GM18867 (cell line): ENCODE results near the gene GMDS.

Experiments used
- ATAC-seq: cut with Tn5 transposase; IDR thresholded peaks from one replicate; pipeline ENCODE4 v1.9.1; 2021; ENCODE audit warnings: mild to moderate bottlenecking, moderate library complexity; ENCODE audit not compliant: unreplicated experiment

The GMDS gene

DNA sequence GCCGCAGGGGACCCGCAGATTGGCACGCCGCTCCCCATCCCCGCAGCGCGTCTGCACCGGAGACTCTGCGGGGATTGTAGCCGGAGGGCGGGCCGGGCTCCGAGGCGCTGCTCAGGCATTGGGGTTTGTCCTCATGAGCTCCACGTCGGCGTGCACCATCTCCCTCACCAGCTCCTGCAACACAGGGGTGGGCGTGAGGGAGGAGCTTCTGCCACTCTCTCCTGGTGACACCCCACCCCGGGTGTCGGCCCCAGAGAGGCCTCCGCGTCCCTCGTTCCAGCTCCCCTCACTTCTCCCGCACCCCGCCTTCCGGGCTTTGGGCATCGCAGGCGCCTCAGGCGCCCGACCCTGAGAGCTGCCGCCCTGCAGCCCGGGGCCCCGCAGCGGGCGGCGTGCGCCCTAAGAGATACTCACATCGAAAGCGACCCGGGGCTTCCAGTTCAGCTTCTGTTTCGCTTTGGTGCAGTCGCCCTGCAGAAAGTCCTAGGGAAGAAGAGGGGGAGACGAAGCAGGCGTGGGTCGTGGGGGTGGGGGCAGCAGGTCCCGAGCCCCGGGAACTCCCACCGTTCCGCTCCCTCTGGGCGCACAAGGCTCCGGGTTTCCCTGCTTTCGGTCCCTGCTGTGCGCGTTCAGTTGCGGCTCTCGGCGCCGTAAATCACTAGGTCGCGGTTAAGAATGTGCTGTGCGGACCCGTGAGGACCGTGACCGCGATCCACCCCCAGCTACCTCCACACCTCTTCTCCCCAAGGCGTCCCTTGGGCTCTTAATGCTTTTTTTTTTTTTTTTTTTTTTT, 621.2 kb downstream of the GMDS start:
- peak; percentile 65 for ATAC-seq

- no peak for ATAC-seq
Observed at GRCh38 chr6:1623769-1624057, 621.7 kb downstream of the GMDS start.

- ATAC-seq, result no peak
Observed at GRCh38 chr6:1622851-1623768, 622.3 kb downstream of the GMDS start.

DNA sequence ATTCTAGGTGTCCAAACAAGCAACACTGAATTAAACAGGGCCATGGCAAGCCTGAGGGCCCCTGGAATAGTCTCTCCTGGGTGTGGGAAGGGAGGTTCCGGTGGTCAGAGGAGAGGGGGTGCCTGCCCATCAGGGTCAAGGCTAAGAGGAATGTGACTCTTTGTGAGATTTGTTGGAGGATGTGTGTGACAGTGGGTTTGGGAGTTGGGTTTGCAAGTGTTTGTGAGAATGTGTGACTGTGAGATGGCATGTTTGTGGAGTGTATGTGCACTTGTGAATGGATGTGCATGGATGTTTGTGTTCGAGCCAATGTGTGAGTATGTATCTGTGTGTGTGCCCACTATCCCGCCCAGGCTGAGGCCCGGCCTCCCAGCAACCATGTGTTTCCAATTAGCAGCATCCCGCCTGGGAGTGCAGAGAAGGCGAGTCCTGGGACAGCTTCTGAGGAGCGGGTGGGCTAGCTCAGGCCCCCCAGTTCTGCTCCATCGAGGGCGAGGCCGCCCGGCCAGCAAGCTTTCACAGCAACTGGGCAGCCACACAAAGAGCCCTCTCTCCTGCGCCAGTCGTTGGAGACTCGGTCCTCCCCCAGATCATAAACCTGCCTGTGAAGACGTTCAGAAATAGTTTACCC, 623.1 kb downstream of the GMDS start:
- no peak for ATAC-seq

- ATAC-seq, result no peak
Observed at GRCh38 chr6:1621070-1621701, 624.2 kb downstream of the GMDS start.

GRCh38 chr6:1620504-1621069, 624.8 kb downstream of the GMDS start:
- no peak for ATAC-seq

DNA sequence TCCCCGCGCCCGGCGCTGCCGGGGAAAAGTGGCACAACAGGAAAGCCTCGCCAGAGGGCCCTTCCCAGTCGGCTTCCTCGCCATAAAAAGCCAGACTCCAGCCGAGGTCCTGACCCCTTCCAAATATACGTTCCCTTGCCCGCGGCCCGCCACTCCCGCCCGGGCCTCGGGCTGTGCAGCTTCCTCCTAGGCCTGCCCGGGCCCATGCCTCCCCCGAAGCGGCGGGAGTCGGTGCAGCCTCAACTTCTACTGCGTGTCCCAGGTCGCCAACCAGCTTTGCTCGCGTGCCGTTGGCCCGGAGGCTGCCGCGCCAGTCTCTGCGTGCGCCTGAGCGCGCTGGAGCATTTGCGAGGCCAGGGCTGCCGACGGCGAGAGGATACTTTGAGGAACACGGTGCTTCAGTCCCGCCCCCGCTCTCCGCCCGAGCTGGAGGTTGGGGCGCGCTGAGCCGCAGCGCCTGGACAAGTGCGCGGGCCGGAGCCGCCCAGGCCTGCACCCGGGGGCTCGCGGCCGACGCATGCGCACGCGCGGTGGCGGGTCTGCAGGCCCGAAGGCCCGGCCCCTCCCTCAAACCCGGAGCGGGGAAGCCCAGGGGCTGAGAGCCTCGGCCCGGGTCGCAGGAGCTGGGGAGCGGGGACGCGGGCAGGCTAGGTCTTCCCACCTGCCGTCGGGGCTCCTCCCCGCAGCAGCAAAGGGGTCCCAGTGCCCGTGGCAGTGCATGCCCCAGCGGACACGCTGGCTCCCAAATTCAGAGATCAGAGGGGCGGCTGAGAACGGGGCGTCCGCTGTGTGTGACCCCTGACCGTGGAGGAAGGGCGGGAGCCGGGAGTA, 625.5 kb downstream of the GMDS start:
- no peak for ATAC-seq

DNA sequence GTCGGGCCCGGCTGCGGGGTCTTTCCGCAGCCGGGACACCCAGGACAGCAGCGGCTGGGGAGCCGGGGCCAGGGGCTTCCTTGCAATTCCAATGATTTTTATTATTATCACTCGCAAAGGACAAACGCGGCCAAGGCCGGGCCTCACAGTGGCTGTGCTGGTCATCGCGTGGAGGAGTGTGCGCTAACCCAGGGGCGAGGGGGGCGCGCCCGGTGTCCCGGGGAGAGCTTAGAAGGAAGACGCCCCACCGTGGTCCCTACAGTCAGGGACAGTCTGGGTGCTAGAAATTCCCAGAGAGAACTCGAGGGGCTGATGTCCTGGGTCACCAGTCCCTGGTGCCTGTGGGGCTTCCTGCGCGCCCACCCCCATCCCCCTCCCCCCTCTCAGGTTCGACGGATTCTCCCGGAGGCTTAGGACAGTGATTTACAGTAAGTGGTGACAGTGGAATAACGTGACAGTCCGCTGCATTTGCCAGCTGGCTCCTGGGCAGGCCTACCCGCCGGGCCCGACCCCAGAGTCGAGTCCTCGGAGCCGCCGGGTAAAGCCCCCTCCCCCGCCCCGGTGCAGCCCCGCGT, 626.2 kb downstream of the GMDS start:
- ATAC-seq, result no peak

DNA sequence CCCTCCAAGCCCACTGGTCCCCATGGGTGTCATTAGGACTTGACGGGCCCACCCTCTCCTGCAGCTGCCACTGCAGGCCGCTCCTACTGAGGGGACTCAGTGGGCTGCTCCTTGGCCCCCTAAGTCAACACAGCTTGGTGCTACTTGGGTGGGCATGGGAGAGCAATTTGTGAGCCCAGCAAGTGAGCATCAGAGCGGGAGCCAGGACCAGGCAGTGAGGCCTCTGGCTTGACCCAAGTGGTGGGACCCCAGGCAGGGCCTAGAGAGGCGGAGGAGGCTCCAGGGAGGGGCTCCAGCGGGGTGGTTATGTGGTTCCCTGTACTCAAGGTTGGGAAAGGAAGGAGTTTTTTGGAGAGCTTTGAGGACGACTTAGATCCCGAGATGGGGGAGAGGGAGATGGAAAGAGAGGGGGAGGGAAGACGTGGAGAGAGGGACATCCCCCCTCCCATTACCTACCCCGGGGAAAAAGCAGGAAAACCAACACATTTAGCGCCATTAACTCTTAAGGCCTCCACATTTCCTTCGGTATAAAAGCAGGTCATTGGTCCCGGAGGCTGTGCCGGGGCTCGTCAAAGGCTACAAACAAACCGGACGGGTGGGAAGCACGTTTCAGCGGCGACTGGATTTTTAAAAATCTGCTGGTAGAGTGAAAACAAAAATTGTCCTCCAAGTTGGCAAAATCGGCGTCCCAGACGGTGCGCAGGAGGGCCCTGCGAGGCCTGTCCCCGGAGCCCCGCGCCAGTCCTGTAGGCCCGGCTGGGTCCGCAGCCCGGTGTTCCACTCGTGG, 626.9 kb downstream of the GMDS start:
- ATAC-seq, result no peak

- ATAC-seq, result no peak
Observed at GRCh38 chr6:1617466-1618310, 627.7 kb downstream of the GMDS start.

GRCh38 chr6:1616701-1617463, 628.5 kb downstream of the GMDS start:
- no peak for ATAC-seq

DNA sequence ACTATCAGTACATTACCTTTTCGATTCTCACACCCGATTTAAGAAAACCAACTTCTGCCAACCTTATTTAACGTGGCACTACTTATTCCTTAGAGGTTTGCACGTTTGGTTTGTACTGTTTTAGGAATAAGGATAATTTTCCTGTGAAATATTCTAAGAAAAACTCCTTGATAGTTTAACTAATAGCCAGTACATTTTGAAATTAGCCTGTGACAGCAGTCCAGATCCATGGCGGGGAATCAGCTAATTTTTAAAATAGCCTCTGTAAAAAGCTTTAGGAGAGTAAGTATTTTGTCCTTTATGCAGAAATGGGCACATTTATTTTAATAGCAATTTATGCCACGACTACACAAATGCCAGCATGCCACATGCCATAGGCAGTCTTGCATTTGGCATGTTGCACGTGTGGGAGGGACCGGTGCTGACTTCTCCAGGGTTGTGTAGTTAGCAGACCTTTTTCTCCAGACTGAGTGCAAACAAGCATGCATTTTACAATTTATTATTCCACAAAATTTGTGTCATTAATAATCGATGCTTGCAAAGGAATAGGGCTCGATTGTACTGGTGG, 629.5 kb downstream of the GMDS start:
- no peak for ATAC-seq

DNA sequence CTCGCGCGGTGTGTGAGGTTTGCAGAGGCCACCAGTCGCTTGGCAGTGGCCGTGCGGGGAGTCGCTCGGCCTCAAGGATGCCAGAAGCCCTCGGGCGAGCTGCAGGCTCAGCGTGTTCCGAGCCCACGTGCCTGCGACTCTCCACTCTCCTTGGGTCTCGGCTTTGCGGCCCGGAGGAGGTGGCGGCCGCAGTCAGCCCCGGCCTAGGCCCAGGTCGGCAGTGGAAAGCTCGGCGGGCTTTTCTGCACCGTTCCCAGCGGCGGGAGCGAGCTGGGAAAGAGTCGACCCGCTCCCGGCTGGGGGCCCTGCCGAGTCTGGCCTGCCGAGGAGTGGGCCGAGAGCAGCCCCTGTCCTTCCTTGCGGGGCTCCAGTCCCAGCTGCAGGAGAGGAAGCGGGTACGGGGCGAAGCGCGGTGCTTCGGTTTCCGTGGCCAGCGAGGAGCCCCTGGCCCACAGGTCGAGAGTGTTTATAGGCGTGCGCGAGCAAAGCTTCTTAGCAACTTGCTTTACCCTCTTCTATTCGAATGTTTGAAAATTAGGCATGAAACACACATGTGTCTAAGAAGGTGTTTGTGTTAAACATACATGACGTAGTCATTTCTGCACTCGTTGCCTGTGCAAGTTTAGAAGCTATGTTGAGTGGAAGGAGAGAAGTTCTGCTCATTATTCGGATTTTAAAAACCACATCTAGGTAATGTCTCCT, 630.1 kb downstream of the GMDS start:
- ATAC-seq, result no peak

DNA sequence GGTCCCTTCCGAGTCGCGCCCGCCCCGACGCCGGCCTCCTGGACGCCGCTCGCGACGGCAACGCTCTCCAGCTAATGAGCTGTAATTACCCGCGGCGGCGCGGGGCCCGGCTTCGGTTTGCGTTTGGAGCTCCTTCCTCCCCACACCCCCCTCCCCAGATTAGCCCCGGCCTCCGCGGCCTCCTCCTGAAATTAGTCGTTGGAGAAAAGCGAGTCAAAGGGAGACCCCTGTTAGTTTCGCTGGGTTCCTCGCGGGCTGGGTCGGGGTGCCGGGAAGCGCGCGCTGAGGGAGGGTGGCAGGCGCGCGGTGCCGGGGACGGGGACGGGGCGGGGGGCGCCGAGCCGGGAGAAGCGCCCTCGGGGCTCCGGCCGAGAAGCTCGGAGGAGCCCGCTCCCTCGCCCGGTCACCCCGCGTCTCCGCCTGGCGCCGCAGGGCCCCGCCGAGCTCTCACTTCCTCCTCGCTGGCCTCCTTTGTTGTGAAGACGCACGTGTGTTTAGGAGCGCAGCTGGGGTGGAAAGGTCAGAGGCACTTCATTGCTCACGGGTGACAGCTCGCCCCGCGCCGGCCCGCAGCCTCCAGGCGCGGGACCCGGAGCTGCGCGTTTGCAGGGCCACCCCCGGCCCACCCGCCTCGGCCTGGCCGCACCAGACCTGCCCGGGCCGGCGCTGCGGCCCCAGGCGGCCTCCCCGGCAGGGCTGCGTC, 630.8 kb downstream of the GMDS start:
- ATAC-seq, result no peak

GRCh38 chr6:1613688-1614447, 631.5 kb downstream of the GMDS start:
- ATAC-seq, result no peak
